Stomach smooth muscle (tissue), 2 donors: ENCODE results near the gene SLF1.

Experiments used
- H3K27ac ChIP-seq: one replicate; pipeline ENCODE4 v1.7.0; 2013; ENCODE audit warnings: mild to moderate bottlenecking, low read length, inconsistent platforms
- H3K27me3 ChIP-seq, 2 donors: one replicate each; pipeline ENCODE4 v1.7.0; 2013; ENCODE audit warnings: low read length in 2 of 2; ENCODE audit not compliant: insufficient read depth in 2 of 2, control insufficient read depth in 1 of 2
- H3K36me3 ChIP-seq, 2 donors: one replicate each; pipeline ENCODE4 v1.7.0; 2013; ENCODE audit warnings: low read length in 2 of 2; ENCODE audit not compliant: control insufficient read depth in 2 of 2, insufficient read depth in 2 of 2
- H3K4me1 ChIP-seq: one replicate; pipeline ENCODE4 v1.7.0; 2013; ENCODE audit warnings: low read length; ENCODE audit not compliant: control insufficient read depth, insufficient read depth
- H3K4me3 ChIP-seq, 2 donors: one replicate each; pipeline ENCODE4 v1.7.0; 2013; ENCODE audit warnings: low read length in 2 of 2
- H3K9ac ChIP-seq, 2 donors: one replicate each; pipeline ENCODE4 v1.7.0; 2013; ENCODE audit warnings: low read length in 2 of 2, mild to moderate bottlenecking in 1 of 2
- H3K9me3 ChIP-seq, 2 donors: one replicate each; pipeline ENCODE4 v1.7.0; 2013; ENCODE audit warnings: low read length in 2 of 2; ENCODE audit not compliant: control insufficient read depth in 2 of 2
- donor health status: healthy.
- donor health status: Pancreatic carcinoma.

Gene SLF1

DNA sequence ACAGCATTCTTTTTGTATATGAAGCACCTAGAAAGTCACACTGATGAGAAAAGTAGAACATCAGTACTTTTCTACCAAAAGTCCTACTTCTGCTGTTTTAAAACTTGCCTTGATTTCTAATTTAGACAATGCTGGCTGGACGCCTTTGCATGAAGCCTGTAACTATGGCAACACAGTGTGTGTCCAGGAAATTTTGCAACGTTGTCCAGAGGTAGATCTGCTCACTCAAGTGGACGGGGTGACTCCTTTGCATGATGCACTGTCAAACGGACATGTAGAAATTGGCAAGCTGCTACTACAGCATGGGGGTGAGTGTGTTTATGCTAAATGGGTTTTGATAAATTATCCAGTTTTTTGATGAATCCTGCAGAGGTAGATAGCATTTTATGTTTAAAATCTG is 73.5 kb downstream of the SLF1 start:
- no peaks in the 10 kb centered on the region for H3K9me3 ChIP-seq

GRCh38 chr5:94692581-94692980 is 74.1 kb downstream of the SLF1 start:
- no peak overlapping the region for H3K9ac ChIP-seq

More for the DNA sequence above, 73.5 kb downstream of the SLF1 start:
- Histone ChIP-seq H3K27ac (no peak overlapping the region), H3K36me3 (no peaks in the 10 kb centered on the region), H3K4me3 (no peak overlapping the region), H3K9ac (no peak overlapping the region), H3K27me3 (no peaks in the 10 kb centered on the region), H3K4me1 (no peaks in the 10 kb centered on the region)

DNA sequence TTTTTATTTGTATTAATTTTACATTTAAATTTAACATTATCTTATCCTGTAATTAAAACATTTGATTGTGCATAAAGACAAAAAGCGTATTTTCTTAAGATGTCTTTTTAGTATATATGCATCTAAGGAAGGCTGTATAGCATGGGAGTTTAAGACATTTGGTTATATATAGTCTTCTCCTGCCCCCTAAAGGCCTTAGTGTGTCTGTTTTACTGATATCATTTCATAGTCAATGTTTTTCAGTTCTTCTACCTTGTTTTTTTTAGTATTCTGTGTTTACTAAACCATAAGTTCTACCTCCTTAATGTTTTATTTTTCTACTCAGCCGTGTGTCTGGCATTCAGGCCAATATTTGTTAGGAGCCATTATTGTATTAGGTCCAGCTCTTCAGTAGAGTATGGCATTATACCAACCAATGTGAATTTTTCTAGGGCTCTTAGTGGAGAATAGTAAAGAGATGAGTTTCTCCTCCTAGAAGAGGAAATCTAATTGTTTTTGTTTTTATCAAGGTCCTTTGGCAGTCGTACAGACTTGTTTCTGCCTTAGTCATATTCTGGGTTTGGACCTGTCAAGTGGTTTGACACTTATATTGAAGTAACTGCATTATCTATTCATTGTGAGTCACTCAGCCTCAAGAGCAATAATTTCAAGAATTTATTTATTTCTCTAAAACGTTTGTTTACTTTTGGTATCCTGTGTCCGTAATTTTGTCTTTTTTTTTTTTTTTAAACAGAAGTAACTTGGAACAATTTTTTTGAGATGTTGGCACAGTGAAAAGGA is 74.8 kb downstream of the SLF1 start:
- H3K4me3 ChIP-seq = no peak overlapping the region
- no peaks in the 10 kb centered on the region for H3K4me1 ChIP-seq
- H3K36me3 ChIP-seq = no peaks in the 10 kb centered on the region
- no peak overlapping the region for H3K9ac ChIP-seq
- H3K27me3 ChIP-seq = no peaks in the 10 kb centered on the region
- H3K9me3 ChIP-seq = no peaks in the 10 kb centered on the region
- no peak overlapping the region for H3K27ac ChIP-seq

More at GRCh38 chr5:94692581-94692980, 74.1 kb downstream of the SLF1 start:
- Histone ChIP-seq H3K27ac (no peak overlapping the region), H3K9me3 (no peaks in the 10 kb centered on the region), H3K4me3 (no peak overlapping the region), H3K36me3 (no peaks in the 10 kb centered on the region), H3K4me1 (no peaks in the 10 kb centered on the region), H3K27me3 (no peaks in the 10 kb centered on the region)

DNA sequence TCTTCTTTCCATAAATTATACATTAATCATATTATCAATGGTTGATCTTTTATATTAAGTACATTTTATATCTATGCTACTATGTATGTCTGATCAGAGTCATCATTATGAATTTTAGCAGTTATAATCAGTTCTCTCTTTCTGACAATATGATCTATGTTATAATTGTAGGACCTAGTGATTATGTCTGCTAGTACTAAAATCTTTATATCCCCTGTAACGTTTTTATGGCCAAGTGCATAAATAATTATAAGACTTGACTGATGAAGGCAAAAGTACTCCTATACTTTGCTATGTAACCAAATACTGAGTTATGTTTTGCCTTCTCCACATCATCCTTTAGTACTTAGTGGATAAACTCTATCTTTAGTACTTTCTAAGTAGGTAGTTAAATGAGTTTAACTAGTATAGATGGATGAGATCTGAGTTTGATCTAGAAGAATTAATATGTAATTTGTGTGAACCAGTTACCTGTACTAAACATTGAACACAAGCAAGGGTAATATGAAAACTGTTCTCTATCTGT is 75.4 kb downstream of the SLF1 start:
- Histone ChIP-seq H3K4me1 (no peaks in the 10 kb centered on the region), H3K4me3 (no peak overlapping the region), H3K9ac (no peak overlapping the region), H3K36me3 (no peaks in the 10 kb centered on the region), H3K9me3 (no peaks in the 10 kb centered on the region), H3K27ac (no peak overlapping the region), H3K27me3 (no peaks in the 10 kb centered on the region)

GRCh38 chr5:94694671-94695070 is 76.2 kb downstream of the SLF1 start:
- H3K9me3 ChIP-seq = no peaks in the 10 kb centered on the region
- no peaks in the 10 kb centered on the region for H3K4me1 ChIP-seq
- H3K9ac ChIP-seq = no peak overlapping the region
- no peaks in the 10 kb centered on the region for H3K27me3 ChIP-seq
- no peak overlapping the region for H3K27ac ChIP-seq
- no peak overlapping the region for H3K4me3 ChIP-seq
- no peaks in the 10 kb centered on the region for H3K36me3 ChIP-seq

DNA sequence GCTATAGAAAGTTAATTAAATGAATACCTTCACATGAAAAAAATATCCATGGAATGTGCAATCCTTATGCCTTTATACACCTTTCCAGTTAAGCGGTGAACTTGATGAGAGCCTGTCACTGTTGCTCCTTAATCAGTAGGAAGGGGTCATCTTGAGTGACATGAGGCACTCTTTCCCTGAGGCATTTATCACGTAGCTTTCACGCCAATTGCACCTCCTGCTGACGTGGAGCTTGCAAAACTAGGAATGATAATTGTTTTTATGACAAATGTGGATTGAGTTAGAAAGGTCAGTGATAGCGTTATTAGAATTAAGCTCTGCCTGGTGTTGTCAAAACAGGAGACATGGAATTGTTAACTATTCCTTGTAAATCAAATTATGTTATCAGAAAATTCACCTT is 79.7 kb downstream of the SLF1 start:
- Histone ChIP-seq H3K9ac (no peak overlapping the region), H3K4me3 (no peak overlapping the region), H3K27me3 (no peaks in the 10 kb centered on the region), H3K27ac (no peak overlapping the region), H3K4me1 (no peaks in the 10 kb centered on the region), H3K36me3 (no peaks in the 10 kb centered on the region), H3K9me3 (no peaks in the 10 kb centered on the region)

DNA sequence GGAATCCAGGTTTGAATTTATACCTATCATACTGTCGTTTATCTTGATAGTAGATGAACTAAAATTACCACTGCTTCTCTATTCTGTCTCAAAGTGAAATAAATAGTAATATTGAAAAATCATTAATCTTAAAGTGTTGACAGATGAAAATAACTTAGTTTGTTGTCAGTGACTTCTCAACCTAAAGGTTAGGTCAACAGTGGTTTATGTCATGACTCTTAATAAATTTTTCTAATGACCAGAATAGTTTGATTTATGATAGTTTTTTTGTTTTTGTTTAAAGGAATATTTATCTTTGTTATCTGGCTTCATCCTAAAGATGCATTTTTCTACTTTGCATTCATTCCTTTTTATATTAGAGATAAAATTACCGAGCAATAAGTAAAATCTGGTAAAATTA is 81.1 kb downstream of the SLF1 start:
- Histone ChIP-seq H3K27me3 (no peaks in the 10 kb centered on the region), H3K9me3 (no peaks in the 10 kb centered on the region), H3K9ac (no peak overlapping the region), H3K4me3 (no peak overlapping the region), H3K36me3 (no peaks in the 10 kb centered on the region), H3K4me1 (no peaks in the 10 kb centered on the region), H3K27ac (no peak overlapping the region)

- H3K9me3 ChIP-seq = no peaks in the 10 kb centered on the region
- no peak overlapping the region for H3K27ac ChIP-seq
- H3K9ac ChIP-seq = no peak overlapping the region
- H3K4me1 ChIP-seq = no peaks in the 10 kb centered on the region
- no peak overlapping the region for H3K4me3 ChIP-seq
- H3K36me3 ChIP-seq = no peaks in the 10 kb centered on the region
- no peaks in the 10 kb centered on the region for H3K27me3 ChIP-seq
Observed at GRCh38 chr5:94700592-94700991, 82.1 kb downstream of the SLF1 start.

GRCh38 chr5:94702729-94703128 is 84.3 kb downstream of the SLF1 start:
- no peaks in the 10 kb centered on the region for H3K36me3 ChIP-seq
- no peaks in the 10 kb centered on the region for H3K9me3 ChIP-seq
- H3K9ac ChIP-seq = no peak overlapping the region
- H3K4me1 ChIP-seq = no peaks in the 10 kb centered on the region
- H3K27ac ChIP-seq = no peak overlapping the region
- H3K4me3 ChIP-seq = no peak overlapping the region
- H3K27me3 ChIP-seq = no peaks in the 10 kb centered on the region

DNA sequence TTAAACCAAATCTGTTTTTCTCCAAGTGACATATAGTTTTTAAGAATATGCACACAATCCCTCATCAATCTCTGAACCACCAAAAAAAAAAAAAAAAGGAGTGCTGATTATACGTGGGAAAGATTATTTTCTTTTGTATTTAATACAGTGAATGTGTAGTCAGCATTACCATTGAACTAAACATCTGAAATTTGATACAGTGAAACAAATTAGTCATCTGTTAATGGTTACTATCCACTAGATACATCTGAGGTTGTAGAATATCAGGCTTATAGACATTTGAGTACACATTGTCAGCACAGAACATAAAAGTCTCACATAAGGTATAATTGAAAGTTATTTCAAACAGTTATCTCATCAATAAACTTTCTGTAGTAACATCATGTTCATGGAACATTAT is 87.0 kb downstream of the SLF1 start:
- Histone ChIP-seq H3K27ac (no peak overlapping the region), H3K4me3 (no peak overlapping the region), H3K9me3 (no peaks in the 10 kb centered on the region), H3K27me3 (no peaks in the 10 kb centered on the region), H3K4me1 (no peaks in the 10 kb centered on the region), H3K9ac (no peak overlapping the region), H3K36me3 (no peaks in the 10 kb centered on the region)

- Histone ChIP-seq H3K27ac (no peak overlapping the region), H3K9me3 (no peaks in the 10 kb centered on the region), H3K36me3 (no peaks in the 10 kb centered on the region), H3K9ac (no peak overlapping the region), H3K27me3 (no peaks in the 10 kb centered on the region), H3K4me3 (no peak overlapping the region), H3K4me1 (no peaks in the 10 kb centered on the region)
Observed at GRCh38 chr5:94707359-94707758, 88.9 kb downstream of the SLF1 start.
